GM23338 (cell line): ENCODE measurements around the gene NDUFV2. TPM values are rescaled to one million over a fixed set of nuclear protein-coding genes. Genes with fewer than 3 reads are reported as not detected.

ENCODE experiments used
- ATAC-seq: fragments of 200-7000 bp; cut with Tn5 transposase; 3 replicates; pipeline ENCODE4 v1.9.1; 2020
- DNase-seq: peaks from one replicate; pipeline ENCODE4 v3.0.0-alpha.2; 2015; ENCODE audit warnings: low spot score
- H2AFZ ChIP-seq: fragments of 200-600 bp; sonication (generic); 2 replicates; pipeline ENCODE4 v1.8.0; 2016; ENCODE audit warnings: antibody characterized with exemption, mild to moderate bottlenecking, moderate library complexity
- H3F3A ChIP-seq: fragments of 200-600 bp; sonication (generic); replicated peaks from 2 replicates; pipeline ENCODE4 v1.8.0; 2017; ENCODE audit warnings: antibody characterized with exemption, mixed run types, low read depth
- H3K27ac ChIP-seq: fragments of 200-600 bp; sonication (generic); 2 replicates; pipeline ENCODE4 v1.6.1; 2016; ENCODE audit warnings: low read depth
- H3K27me3 ChIP-seq: fragments of 200-600 bp; sonication (generic); 2 replicates; pipeline ENCODE4 v1.8.0; 2016; ENCODE audit warnings: mild to moderate bottlenecking, mixed run types, moderate library complexity; ENCODE audit not compliant: insufficient read depth
- H3K36me3 ChIP-seq: fragments of 200-600 bp; sonication (generic); 2 replicates; pipeline ENCODE4 v1.8.0; 2016; ENCODE audit warnings: mild to moderate bottlenecking; ENCODE audit not compliant: insufficient read depth
- H3K4me1 ChIP-seq: fragments of 200-600 bp; sonication (generic); 2 replicates; pipeline ENCODE4 v1.8.0; 2016; ENCODE audit warnings: mild to moderate bottlenecking, moderate library complexity; ENCODE audit not compliant: insufficient read depth
- H3K4me2 ChIP-seq: fragments of 200-600 bp; sonication (generic); 2 replicates; pipeline ENCODE4 v1.7.1; 2017; ENCODE audit warnings: mixed run types
- H3K4me3 ChIP-seq: fragments of 200-600 bp; sonication (generic); 2 replicates; pipeline ENCODE4 v1.6.1; 2016; ENCODE audit warnings: mixed run types
- H3K79me2 ChIP-seq: fragments of 200-600 bp; sonication (generic); replicated peaks from 2 replicates; pipeline ENCODE4 v1.8.0; 2017; ENCODE audit warnings: mild to moderate bottlenecking; ENCODE audit not compliant: insufficient read depth
- H3K9me2 ChIP-seq: fragments of 200-600 bp; sonication (generic); 2 replicates; pipeline ENCODE4 v1.8.0; 2017; ENCODE audit not compliant: insufficient read depth
- H4K20me1 ChIP-seq: fragments of 200-600 bp; sonication (generic); replicated peaks from 2 replicates; pipeline ENCODE4 v1.8.0; 2017; ENCODE audit warnings: mild to moderate bottlenecking; ENCODE audit not compliant: insufficient read depth
- H3K27ac Mint-ChIP-seq: 2 replicates; pipeline ENCODE4 v1.8.0; 2020; ENCODE audit warnings: inconsistent platforms, mild to moderate bottlenecking, moderate library complexity, mixed read lengths
- H3K27me3 Mint-ChIP-seq: 3 replicates; pipeline ENCODE4 v1.8.0; 2022; ENCODE audit warnings: low read depth, mild to moderate bottlenecking, moderate library complexity, mixed read lengths, inconsistent platforms; ENCODE audit not compliant: insufficient read depth, poor library complexity
- H3K36me3 Mint-ChIP-seq: 3 replicates; pipeline ENCODE4 v1.8.0; 2021; ENCODE audit warnings: low read depth, mild to moderate bottlenecking, inconsistent platforms, moderate library complexity, mixed read lengths
- H3K4me1 Mint-ChIP-seq: 3 replicates; pipeline ENCODE4 v1.8.0; 2020; ENCODE audit warnings: mild to moderate bottlenecking, inconsistent platforms, mixed read lengths
- H3K4me3 Mint-ChIP-seq: 3 replicates; pipeline ENCODE4 v1.8.0; 2021; ENCODE audit warnings: moderate library complexity, mild to moderate bottlenecking, inconsistent platforms, mixed read lengths
- H3K9me3 Mint-ChIP-seq: 3 replicates; pipeline ENCODE4 v1.8.0; 2020; ENCODE audit warnings: moderate library complexity, mild to moderate bottlenecking, inconsistent platforms, mixed read lengths
- ETS1 ChIP-seq: IDR thresholded peaks from 2 replicates; pipeline ENCODE4 v1.6.1; 2016; ENCODE audit warnings: antibody characterized with exemption
- EZH2 ChIP-seq: fragments of 200-600 bp; sonication (generic); IDR thresholded peaks from one replicate; pipeline ENCODE4 v1.8.0; 2017; ENCODE audit warnings: antibody characterized with exemption, mild to moderate bottlenecking, low read depth; ENCODE audit not compliant: unreplicated experiment
- EZH2phosphoT487 ChIP-seq: fragments of 200-600 bp; sonication (generic); IDR thresholded peaks from one replicate; pipeline ENCODE4 v1.8.1; 2018; ENCODE audit warnings: antibody characterized with exemption; ENCODE audit not compliant: unreplicated experiment
- NANOG ChIP-seq: IDR thresholded peaks from 2 replicates; pipeline ENCODE4 v1.6.1; 2016; ENCODE audit warnings: antibody characterized with exemption, borderline replicate concordance
- polyA plus RNA-seq: library from polyadenylated mRNA; unstranded; fragments of >200 nt; fragmentation: Nextera tagmentation; extraction: Ambion mirVana; gene quantifications from 2 replicates; pipeline ENCODE4 v1.2.1, GENCODE V29; 2016
- total RNA-seq: library from RNA; depleted of rRNA; stranded (reverse); fragments of >200 nt; shearing (Covaris generic); gene quantifications from 2 replicates; pipeline ENCODE4 v1.2.3, GENCODE V29; 2014
- TF ChIP-seq, protein P1 (sequence below): fragments of 250-450 bp; sonication (Bioruptor Pico); IDR thresholded peaks from 2 replicates; pipeline ENCODE4 v1.5.0; 2020; ENCODE audit warnings: mild to moderate bottlenecking, moderate library complexity

The NDUFV2 gene
- total and polyA plus RNA-seq, 2 experiments from 2014 or later: 157 to 577 TPM

- TF ChIP-seq, protein P1, sequence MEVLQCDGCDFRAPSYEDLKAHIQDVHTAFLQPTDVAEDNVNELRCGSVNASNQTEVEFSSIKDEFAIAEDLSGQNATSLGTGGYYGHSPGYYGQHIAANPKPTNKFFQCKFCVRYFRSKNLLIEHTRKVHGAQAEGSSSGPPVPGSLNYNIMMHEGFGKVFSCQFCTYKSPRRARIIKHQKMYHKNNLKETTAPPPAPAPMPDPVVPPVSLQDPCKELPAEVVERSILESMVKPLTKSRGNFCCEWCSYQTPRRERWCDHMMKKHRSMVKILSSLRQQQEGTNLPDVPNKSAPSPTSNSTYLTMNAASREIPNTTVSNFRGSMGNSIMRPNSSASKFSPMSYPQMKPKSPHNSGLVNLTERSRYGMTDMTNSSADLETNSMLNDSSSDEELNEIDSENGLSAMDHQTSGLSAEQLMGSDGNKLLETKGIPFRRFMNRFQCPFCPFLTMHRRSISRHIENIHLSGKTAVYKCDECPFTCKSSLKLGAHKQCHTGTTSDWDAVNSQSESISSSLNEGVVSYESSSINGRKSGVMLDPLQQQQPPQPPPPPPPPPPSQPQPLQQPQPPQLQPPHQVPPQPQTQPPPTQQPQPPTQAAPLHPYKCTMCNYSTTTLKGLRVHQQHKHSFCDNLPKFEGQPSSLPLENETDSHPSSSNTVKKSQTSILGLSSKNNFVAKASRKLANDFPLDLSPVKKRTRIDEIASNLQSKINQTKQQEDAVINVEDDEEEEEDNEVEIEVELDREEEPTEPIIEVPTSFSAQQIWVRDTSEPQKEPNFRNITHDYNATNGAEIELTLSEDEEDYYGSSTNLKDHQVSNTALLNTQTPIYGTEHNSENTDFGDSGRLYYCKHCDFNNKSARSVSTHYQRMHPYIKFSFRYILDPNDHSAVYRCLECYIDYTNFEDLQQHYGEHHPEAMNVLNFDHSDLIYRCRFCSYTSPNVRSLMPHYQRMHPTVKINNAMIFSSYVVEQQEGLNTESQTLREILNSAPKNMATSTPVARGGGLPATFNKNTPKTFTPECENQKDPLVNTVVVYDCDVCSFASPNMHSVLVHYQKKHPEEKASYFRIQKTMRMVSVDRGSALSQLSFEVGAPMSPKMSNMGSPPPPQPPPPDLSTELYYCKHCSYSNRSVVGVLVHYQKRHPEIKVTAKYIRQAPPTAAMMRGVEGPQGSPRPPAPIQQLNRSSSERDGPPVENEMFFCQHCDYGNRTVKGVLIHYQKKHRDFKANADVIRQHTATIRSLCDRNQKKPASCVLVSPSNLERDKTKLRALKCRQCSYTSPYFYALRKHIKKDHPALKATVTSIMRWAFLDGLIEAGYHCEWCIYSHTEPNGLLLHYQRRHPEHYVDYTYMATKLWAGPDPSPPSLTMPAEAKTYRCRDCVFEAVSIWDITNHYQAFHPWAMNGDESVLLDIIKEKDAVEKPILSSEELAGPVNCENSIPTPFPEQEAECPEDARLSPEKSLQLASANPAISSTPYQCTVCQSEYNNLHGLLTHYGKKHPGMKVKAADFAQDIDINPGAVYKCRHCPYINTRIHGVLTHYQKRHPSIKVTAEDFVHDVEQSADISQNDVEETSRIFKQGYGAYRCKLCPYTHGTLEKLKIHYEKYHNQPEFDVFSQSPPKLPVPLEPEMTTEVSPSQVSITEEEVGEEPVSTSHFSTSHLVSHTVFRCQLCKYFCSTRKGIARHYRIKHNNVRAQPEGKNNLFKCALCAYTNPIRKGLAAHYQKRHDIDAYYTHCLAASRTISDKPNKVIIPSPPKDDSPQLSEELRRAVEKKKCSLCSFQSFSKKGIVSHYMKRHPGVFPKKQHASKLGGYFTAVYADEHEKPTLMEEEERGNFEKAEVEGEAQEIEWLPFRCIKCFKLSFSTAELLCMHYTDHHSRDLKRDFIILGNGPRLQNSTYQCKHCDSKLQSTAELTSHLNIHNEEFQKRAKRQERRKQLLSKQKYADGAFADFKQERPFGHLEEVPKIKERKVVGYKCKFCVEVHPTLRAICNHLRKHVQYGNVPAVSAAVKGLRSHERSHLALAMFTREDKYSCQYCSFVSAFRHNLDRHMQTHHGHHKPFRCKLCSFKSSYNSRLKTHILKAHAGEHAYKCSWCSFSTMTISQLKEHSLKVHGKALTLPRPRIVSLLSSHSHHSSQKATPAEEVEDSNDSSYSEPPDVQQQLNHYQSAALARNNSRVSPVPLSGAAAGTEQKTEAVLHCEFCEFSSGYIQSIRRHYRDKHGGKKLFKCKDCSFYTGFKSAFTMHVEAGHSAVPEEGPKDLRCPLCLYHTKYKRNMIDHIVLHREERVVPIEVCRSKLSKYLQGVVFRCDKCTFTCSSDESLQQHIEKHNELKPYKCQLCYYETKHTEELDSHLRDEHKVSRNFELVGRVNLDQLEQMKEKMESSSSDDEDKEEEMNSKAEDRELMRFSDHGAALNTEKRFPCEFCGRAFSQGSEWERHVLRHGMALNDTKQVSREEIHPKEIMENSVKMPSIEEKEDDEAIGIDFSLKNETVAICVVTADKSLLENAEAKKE (CRISPR knock-in tag): no peak
- TF ChIP-seq EZH2 (no peak), EZH2phosphoT487 (no peak), NANOG (no peak)
Measured at GRCh38 chr18:9079818-9080528, 22.5 kb upstream of the NDUFV2 start (continued).

DNA sequence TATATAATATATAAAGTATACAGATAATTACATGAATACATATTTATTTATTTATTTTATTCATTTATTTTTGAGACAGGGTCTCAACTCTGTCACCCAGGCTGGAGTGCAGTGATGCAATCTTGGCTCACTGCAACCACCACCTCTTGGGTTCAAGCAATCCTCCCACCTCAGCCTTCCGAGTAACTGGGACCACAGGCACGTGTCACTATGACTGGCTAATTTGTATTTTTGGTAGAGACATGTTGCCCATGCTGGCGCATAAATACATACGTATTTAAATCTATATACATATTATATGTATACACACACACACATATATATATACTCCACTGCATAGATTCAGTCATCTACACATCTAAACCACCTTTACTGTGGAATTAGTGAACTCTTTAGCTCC lies 20.6 kb upstream of the NDUFV2 start:
- H3K4me2 ChIP-seq: no peak overlapping the region
- peaks cover 5% of the 10 kb centered on the region for H3K27me3 Mint-ChIP-seq
- H3K79me2 ChIP-seq: no peaks in the 10 kb centered on the region
- H3K4me3 Mint-ChIP-seq: no peak overlapping the region
- H3K9me2 ChIP-seq: no peaks in the 10 kb centered on the region
- no peak overlapping the region for H3K27ac Mint-ChIP-seq
- H2AFZ ChIP-seq: no peak overlapping the region
- no peaks in the 10 kb centered on the region for H4K20me1 ChIP-seq
- DNase-seq (no peak), ATAC-seq (no peak)
- H3K36me3 Mint-ChIP-seq: no peaks in the 10 kb centered on the region
- H3K36me3 ChIP-seq: no peaks in the 10 kb centered on the region
- no peaks in the 10 kb centered on the region; the same call in 2 of the 3 replicates for H3K4me1 Mint-ChIP-seq
- no peak overlapping the region for H3K4me3 ChIP-seq
- no peaks in the 10 kb centered on the region for H3F3A ChIP-seq
- H3K27ac ChIP-seq: no peak overlapping the region
- H3K9me3 Mint-ChIP-seq: no peaks in the 10 kb centered on the region
- H3K27me3 ChIP-seq: no peaks in the 10 kb centered on the region
- H3K4me1 ChIP-seq: no peaks in the 10 kb centered on the region
- TF ChIP-seq, protein P1 (CRISPR knock-in tag): no peak
- TF ChIP-seq ETS1: no peak
